ACHN (cell line): ENCODE results near the gene POLK.
"Not testable (repeated sequence)": the region's sequence is repeated elsewhere in the genome, so short reads cannot be mapped to it uniquely, and the experiment has no call there.

Experiments used
- DNase-seq: peaks from one replicate; pipeline ENCODE4 v3.0.0-alpha.2; 2015
- in situ Hi-C: cut with HindIII; loops from 2 replicates; pipeline ENCODE4 v1.10.0; 2017; ENCODE audit warnings: low sequenced_read_pairs, low pct_ligation_motif_present, low pct_unique_long_range_greater_than_20kb

Gene POLK

GRCh38 chr5:75511435-75512382 lies at the start of gene POLK, which contains the start of gene CERT1:
Gene POLK, plus strand, starts transcription at chr5:75511891.
Gene CERT1, minus strand, starts transcription at chr5:75511629. Its CDS starts 422 bp downstream, at chr5:75511207.
- DNase-seq = peak; percentile 97
- in situ Hi-C loops = no loop called here

- no peak for DNase-seq
- in situ Hi-C loops = no loop called here
These were observed 48.0 kb upstream of the POLK start for GRCh38 chr5:75463726-75464125.

GRCh38 chr5:75465480-75465879 lies 46.2 kb upstream of the POLK start:
- DNase-seq = no peak
- in situ Hi-C loops = no loop called here

- in situ Hi-C loops = no loop called here
- DNase-seq = no peak
These were observed 45.5 kb upstream of the POLK start for GRCh38 chr5:75466006-75466716.

GRCh38 chr5:75468593-75468992 lies 43.1 kb upstream of the POLK start:
- DNase-seq = no peak
- in situ Hi-C loops = no loop called here

DNA sequence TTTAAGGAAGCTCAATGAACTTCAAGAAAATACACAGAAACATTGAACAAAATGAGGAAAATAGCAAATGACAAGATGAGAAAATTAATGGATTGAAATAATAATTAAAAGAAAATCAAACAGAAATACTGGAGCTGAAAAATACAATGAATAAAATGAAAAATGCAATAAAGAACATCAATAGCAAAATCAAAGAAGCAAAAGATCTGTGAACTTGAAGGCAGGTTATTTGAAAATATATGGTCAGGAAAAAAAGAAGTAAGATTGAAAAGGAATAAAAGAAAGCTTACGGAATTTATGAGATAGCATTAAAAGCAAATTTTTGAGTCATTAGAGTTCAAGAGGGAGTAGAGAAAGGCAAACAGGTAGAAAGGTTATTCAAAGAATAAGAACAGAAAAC lies 42.7 kb upstream of the POLK start:
- in situ Hi-C loops = no loop called here
- no peak for DNase-seq

DNA sequence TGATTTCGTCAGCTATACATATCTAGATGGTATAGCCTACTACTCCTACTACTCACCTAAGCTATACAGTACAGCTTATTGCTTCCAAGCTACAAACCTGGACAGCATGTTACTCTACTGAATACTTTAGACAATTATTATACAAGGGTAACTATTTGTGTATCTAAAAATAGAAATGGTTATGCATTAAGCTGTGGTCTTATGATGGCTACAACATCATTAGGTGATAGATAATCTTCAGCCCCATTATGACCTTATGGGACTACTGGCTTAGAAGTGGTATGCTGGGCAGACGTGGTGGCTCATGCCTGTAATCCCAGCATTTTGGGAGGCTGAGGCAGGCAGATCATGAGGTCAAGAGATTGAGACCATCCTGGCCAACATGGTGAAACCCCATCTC lies 40.5 kb upstream of the POLK start:
- in situ Hi-C loops = no loop called here
- no peak for DNase-seq

- peak; percentile 54 for DNase-seq
- in situ Hi-C loops = no loop called here
These were observed 38.7 kb upstream of the POLK start for GRCh38 chr5:75472973-75473372.

- DNase-seq = peak; percentile 57
- in situ Hi-C loops = no loop called here
These were observed 38.2 kb upstream of the POLK start for GRCh38 chr5:75473463-75473862.

DNA sequence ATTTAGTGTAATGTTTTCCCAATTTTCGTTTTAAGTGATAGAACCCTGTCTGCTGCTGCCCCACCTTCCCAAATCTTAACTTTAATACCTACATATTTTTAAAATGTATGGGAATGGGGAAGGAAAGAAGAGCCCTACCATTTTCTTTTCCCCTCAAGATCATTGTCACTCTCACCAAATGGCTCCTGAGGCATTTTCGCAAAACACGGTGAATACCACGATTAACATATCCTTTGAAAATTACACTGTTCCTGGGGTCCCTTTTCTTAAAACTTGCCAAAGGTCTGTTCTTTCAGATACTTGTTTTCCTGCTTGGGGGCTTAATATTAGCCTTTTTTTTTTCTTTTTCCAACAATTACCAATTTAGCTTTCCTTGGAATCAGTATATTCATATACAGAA lies 36.3 kb upstream of the POLK start:
- in situ Hi-C loops = no loop called here
- DNase-seq = no peak

DNA sequence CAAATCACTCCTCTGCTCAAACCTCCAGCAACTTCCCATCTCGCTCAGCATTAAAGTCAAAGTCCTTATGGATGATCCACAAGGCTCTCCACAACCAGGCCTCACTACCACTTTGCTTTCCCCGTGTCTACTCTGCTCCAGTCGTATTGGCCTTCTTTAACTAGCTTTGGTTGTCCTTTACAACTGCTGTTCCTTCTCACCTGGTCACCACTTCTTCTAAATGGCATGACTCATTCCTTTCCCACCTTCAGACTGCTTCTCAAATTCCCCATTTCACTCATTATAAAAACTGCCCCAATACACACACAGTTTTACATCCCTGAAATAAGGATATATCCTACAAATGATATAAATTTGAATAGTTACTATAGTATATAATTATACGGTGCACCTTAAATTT lies 30.7 kb upstream of the POLK start:
- no peak for DNase-seq
- in situ Hi-C loops = no loop called here

DNA sequence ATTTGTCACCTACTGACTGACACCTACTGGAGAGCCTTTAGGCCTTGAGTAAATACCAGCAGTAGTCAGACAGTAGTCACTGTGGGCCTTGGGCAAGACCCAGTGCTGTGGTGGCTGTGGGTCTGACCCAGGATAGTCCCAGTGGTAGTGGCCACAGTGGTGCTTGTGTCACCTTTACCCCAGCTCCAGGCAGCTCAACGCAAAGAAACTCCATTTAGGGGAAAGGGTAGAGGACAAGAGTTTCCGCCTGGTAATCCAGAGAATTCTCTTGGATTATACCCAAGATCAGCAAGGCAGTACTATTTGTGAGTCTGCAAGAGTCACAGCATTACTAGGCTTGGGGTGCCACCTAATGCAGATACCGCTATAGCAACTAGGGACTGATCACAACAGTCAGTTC lies 29.2 kb upstream of the POLK start:
- DNase-seq = no peak
- in situ Hi-C loops = no loop called here

DNA sequence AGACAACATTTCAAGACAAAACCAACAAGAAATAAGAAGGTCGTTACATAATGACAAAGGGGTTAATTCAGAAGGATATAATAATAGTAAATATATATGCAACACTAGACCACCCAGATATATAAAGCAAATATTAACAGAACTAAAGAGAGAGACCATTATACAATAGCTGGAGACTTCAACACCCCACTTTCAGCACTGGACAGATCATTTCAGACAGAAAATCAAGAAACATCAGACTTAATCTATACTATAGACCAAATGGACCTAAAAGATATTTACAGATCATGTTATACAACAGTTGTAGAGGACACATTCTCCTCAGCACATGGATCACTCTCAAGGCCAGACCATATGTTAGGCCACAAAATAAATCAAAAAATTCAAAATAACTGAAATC lies 27.1 kb upstream of the POLK start:
- DNase-seq = no peak
- in situ Hi-C loops = no loop called here

DNA sequence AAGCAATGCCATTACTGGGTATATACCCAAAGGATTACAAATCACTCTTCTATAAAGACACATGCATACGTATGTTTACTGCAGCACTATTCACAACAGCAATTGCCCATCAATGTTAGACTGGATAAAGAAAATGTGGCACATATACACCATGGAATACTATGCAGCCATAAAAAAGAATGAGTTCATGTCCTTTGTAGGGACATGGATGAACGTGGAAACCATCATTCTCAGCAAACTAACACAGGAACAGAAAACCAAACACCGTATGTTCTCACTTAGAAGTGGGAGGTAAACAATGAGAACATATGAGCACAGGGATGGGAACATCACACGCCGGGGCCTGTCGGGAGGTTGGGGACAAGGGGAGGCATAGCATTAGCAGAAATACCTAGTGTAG lies 21.8 kb upstream of the POLK start:
- in situ Hi-C loops, DNase-seq: not testable (repeated sequence)

GRCh38 chr5:75491621-75492020 lies 20.1 kb upstream of the POLK start:
- in situ Hi-C loops = no loop called here
- no peak for DNase-seq

DNA sequence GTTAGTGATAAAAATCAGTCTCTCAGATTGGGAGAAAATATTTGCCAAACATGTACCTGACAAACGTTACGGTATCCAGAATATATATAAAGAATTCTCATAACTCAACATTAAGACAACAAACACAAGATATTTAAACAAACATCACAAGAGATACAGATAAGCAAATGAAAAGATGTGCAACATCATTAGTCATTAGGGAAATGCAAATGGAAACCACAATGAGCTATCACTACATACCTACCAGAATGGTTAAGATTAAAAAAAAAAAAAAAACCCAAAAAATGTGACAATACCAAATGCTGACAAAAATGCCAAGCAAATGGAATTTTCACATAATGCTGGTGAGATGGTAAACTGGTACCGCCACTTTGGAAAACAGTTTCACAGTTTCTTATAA lies 15.7 kb upstream of the POLK start:
- DNase-seq = no peak
- in situ Hi-C loops = no loop called here

GRCh38 chr5:75498208-75498777 lies 13.4 kb upstream of the POLK start:
- in situ Hi-C loops = no loop called here
- DNase-seq = no peak

GRCh38 chr5:75498875-75499274 lies 12.8 kb upstream of the POLK start:
- in situ Hi-C loops, DNase-seq: not testable (repeated sequence)

- DNase-seq, in situ Hi-C loops: not testable (repeated sequence)
These were observed 6.6 kb upstream of the POLK start for GRCh38 chr5:75505112-75505511.
